Gastroesophageal sphincter (tissue), 4 donors: Measurements from ENCODE around the gene ZNF333. TPM values are rescaled to one million over a fixed set of nuclear protein-coding genes. Genes with fewer than 3 reads are reported as not detected.
"Not testable (repeated sequence)": the region's sequence is repeated elsewhere in the genome, so short reads cannot be mapped to it uniquely, and the experiment has no call there.

Source experiments
- ATAC-seq: fragments of 150-250 bp; one replicate; pipeline ENCODE4 v1.9.1; 2016; ENCODE audit warnings: mild to moderate bottlenecking, moderate library complexity
- H3K27ac ChIP-seq, 4 donors: fragments of 200-600 bp; sonication (generic) in 3 of 4; 1 replicate in 3 of 4; 2 replicates in 1 of 4; pipeline ENCODE4 v1.5.1; 2016 to 2019
- H3K27me3 ChIP-seq: fragments of 200-600 bp; sonication (generic); one replicate; pipeline ENCODE4 v1.5.1; 2019
- H3K36me3 ChIP-seq, 2 donors: fragments of 200-600 bp; sonication (generic); one replicate each; pipeline ENCODE4 v1.5.1; 2019; ENCODE audit warnings: control low read depth in 1 of 2
- H3K4me1 ChIP-seq, 3 donors: fragments of 200-600 bp; sonication (generic); 1 replicate in 2 of 3; 2 replicates in 1 of 3; pipeline ENCODE4 v1.5.1; 2016 to 2019; ENCODE audit warnings: control low read depth in 2 of 3
- H3K4me3 ChIP-seq, 2 donors: fragments of 200-600 bp; sonication (generic); one replicate each; pipeline ENCODE4 v1.5.1; 2019; ENCODE audit warnings: mild to moderate bottlenecking in 1 of 2, moderate library complexity in 1 of 2
- H3K9me3 ChIP-seq, 3 donors: fragments of 200-600 bp; sonication (generic); one replicate each; pipeline ENCODE4 v1.5.1; 2017 to 2019; ENCODE audit warnings: control low read depth in 2 of 3
- EP300 ChIP-seq: sonication (generic); formaldehyde crosslinking; IDR thresholded peaks from one replicate; pipeline ENCODE4 v1.6.1; 2017; ENCODE audit warnings: antibody characterized with exemption, mild to moderate bottlenecking
- POLR2A ChIP-seq, 2 donors: fragments of 450-650 bp; IDR thresholded peaks; one replicate each; pipeline ENCODE4 v1.6.1; 2017; ENCODE audit warnings: antibody characterized with exemption in 2 of 2, mild to moderate bottlenecking in 2 of 2, moderate library complexity in 1 of 2
- POLR2AphosphoS5 ChIP-seq: sonication (generic); formaldehyde crosslinking; IDR thresholded peaks from one replicate; pipeline ENCODE4 v1.6.1; 2017; ENCODE audit warnings: antibody characterized with exemption
- WGBS, 2 donors: methylation state at CpG; one replicate each; pipeline ENCODE4 v1.1.5; 2018; ENCODE audit warnings: low coverage in 1 of 2; 5-methylcytosine and 5-hydroxymethylcytosine counted together
- total RNA-seq, 4 donors: library from RNA; depleted of rRNA; stranded (reverse); fragments of >200 nt; gene quantifications; one replicate each; pipeline ENCODE4 v1.1.0, GENCODE V29; 2016
- TF ChIP-seq, protein P1 (sequence below), 4 experiments: fragments of 200-600 bp in 2 of 4; fragments of 450-650 bp in 2 of 4; sonication (generic) in 1 of 4; IDR thresholded peaks; one replicate each; pipeline ENCODE4 v1.5.1; 2017 to 2019; ENCODE audit warnings: antibody characterized with exemption in 4 of 4, mild to moderate bottlenecking in 2 of 4, moderate library complexity in 2 of 4

ZNF333 gene
- total RNA-seq, 4 donors from 2014 or later = 22.6 to 35.6 (median 28.1) TPM

DNA sequence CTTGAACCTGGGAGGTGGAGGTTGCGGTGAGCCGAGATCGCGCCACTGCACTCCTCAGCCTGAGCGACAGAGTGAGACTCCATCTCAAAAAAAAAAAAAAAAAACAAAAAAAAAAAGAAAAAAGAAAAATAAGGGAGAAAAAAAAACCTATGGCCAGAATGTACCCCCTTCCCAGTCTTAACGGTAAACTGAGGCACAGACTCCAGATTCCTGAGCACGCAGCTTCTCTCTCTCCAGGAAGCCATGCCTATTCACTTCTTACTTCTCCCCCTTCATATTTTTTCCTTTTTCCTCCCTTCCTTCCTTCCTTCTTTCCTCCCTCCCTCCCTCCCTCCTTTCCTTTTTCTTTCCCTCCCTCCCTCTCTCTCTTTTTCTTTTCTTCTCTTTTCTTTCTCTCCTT lies 83.1 kb downstream of the ZNF333 start:
- Histone ChIP-seq H3K4me3 (no peak overlapping the region), H3K27me3 (peaks cover 72% of the 10 kb centered on the region), H3K27ac (no peak overlapping the region), H3K36me3 (no peaks in the 10 kb centered on the region), H3K4me1 (peaks cover 0 to 7% (median 0%) of the 10 kb centered on the region in 3 donors), H3K9me3 (no peaks in the 10 kb centered on the region)
- 89 to 96% methylated on average over 4 to 5 of the region's 7 CpGs for WGBS, 2 donors
- no peak for ATAC-seq
- TF ChIP-seq, protein P1, sequence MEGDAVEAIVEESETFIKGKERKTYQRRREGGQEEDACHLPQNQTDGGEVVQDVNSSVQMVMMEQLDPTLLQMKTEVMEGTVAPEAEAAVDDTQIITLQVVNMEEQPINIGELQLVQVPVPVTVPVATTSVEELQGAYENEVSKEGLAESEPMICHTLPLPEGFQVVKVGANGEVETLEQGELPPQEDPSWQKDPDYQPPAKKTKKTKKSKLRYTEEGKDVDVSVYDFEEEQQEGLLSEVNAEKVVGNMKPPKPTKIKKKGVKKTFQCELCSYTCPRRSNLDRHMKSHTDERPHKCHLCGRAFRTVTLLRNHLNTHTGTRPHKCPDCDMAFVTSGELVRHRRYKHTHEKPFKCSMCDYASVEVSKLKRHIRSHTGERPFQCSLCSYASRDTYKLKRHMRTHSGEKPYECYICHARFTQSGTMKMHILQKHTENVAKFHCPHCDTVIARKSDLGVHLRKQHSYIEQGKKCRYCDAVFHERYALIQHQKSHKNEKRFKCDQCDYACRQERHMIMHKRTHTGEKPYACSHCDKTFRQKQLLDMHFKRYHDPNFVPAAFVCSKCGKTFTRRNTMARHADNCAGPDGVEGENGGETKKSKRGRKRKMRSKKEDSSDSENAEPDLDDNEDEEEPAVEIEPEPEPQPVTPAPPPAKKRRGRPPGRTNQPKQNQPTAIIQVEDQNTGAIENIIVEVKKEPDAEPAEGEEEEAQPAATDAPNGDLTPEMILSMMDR (IDR thresholded peaks at IDR 0.05) = no peak

DNA sequence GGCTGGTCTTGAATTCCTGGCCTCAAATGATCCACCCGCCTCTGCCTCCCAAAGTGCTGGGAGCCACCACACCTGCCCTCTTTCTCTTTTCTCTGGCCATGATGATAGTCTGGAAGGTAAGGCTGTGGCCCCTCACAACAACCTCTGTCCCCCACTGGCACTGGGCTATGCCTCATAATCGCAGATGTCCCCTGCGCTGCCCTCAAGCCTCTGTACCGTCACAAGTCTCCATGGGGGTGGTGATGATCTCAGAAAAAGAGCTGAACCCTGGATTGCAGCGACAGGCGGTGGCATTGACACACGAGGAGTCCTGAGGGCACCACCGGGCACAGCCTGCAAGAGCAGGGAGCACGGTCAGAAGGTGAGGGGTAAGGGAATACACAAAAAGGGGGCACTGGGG lies 83.9 kb downstream of the ZNF333 start:
- not testable (repeated sequence) for ATAC-seq, H3K36me3 ChIP-seq, H3K4me1 ChIP-seq, H3K27ac ChIP-seq, H3K9me3 ChIP-seq, H3K4me3 ChIP-seq
- peaks cover 71% of the 10 kb centered on the region for H3K27me3 ChIP-seq
- WGBS, 2 donors = 49 to 100% methylated on average over 2 to 3 of the region's 9 CpGs

DNA sequence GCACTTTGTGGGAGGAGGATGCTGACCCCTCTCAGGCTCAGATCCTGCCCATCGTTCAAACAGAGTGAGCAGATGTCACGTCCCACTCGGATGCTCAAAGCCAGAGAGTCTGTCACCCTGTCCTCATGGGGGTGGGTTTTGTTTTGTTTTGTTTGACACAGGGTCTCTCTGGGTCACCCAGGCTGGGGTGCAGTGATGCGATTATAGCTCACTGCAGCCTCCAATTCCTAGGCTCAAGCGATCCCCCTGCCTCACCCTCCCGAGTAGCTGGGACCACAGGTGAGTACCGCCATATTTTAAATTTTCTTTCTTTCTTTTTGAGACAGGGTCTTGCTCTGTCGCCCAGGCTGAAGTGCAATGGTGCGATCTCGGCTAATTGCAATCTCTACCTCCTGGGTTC lies 84.5 kb downstream of the ZNF333 start:
- Histone ChIP-seq H3K9me3 (no peaks in the 10 kb centered on the region), H3K36me3 (no peaks in the 10 kb centered on the region), H3K27me3 (peaks cover 75% of the 10 kb centered on the region), H3K4me1 (peaks cover 0 to 7% (median 0%) of the 10 kb centered on the region in 3 donors), H3K4me3 (no peak overlapping the region), H3K27ac (no peak overlapping the region)
- TF ChIP-seq EP300 = no peak
- no peak for TF ChIP-seq POLR2A (IDR thresholded peaks at IDR 0.05)
- TF ChIP-seq, protein P1 (IDR thresholded peaks at IDR 0.05) = no peak
- TF ChIP-seq POLR2AphosphoS5 = no peak
- ATAC-seq = no peak
- WGBS, 2 donors = 77% methylated on average over 9 of the region's 10 CpGs; no CpG with 5 or more reads in 1 of the 2 donors

DNA sequence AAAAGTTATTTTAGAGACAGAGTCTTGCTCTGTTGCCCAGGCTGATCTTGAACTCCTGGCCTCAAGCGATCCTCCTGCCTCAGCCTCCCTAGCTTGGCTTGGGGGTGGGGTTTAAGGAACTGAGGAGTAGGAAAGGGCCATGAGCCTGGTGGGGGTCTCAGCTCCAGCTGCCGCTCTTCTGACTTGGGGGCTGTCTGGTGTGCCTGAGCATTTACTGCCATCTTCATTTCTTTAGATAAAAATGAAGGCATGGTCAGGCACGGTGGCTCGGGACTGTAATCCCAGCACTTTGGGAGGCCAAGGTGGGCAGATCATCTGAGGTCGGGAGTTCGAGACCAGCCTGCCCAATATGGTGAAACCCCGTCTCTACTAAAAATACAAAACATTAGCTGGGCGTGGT lies 85.5 kb downstream of the ZNF333 start:
- H3K4me1 ChIP-seq, H3K9me3 ChIP-seq, ATAC-seq, H3K27ac ChIP-seq, H3K4me3 ChIP-seq, H3K36me3 ChIP-seq: not testable (repeated sequence)
- WGBS, 2 donors = 100% methylated on average over 1 to 2 of the region's 8 CpGs
- H3K27me3 ChIP-seq = peaks cover 78% of the 10 kb centered on the region

DNA sequence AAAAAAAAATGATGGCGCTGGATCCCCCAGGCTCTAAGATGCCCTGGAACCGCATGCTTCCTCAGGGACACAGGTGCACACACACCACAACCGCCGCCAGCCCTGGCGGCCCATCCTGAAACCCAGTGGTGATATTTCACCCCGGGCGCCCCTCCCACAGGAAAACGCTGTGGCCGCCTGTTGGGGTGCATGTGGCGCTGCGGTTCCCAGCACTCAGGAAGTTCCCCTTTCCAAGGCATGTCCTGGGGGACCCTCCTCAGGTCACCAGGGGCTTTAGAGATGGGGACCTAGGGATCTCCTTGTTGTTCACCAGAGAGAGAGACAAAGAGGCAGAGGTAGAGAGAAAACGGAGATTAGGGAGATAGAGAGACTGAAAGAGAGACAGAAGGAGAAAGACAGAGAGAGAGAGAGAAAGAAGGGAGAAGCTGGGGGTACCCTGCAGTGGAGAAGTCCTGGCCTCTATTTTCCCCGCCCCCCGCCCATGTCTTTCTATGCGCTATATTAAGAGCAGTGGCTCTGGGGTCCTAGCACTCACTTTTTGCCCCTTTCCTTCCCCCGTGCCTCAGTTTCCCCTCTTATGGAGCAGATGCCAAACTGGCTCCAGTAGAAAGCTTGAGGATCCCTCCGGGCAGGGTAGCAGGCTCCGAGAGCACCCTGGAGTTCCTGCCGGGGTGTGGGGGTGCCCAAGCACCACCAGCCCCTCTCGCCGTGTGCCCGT lies 86.2 kb downstream of the ZNF333 start:
- H3K27me3 ChIP-seq = peaks cover 83% of the 10 kb centered on the region
- no peaks in the 10 kb centered on the region for H3K9me3 ChIP-seq
- H3K4me3 ChIP-seq = peak overlapping the region in 1 of 2 donors; percentile 28
- no peak for ATAC-seq
- peaks cover 0 to 7% (median 0%) of the 10 kb centered on the region in 3 donors for H3K4me1 ChIP-seq
- no peaks in the 10 kb centered on the region for H3K36me3 ChIP-seq
- TF ChIP-seq POLR2A (IDR thresholded peaks at IDR 0.05) = no peak
- H3K27ac ChIP-seq = no peak overlapping the region
- WGBS, 2 donors = 2 to 18% methylated on average over 13 to 14 of the region's 22 CpGs

DNA sequence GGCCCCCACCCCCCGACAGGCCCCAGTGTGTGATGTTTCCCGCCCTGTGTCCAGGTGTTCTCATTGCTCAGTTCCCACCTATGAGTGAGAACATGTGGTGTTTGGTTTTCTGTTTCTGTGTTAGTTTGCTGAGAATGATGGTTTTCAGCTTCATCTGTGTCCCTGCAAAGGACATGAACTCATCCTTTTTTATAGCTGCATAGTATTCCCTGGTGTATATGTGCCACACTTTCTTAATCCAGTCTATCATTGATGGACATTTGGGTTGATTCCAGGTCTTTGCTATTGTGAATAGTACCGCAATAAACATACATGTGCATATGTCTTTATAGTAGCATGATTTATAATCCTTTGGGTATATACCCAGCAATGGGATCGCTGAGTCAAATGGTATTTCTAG lies 87.8 kb downstream of the ZNF333 start:
- not testable (repeated sequence) for ATAC-seq

DNA sequence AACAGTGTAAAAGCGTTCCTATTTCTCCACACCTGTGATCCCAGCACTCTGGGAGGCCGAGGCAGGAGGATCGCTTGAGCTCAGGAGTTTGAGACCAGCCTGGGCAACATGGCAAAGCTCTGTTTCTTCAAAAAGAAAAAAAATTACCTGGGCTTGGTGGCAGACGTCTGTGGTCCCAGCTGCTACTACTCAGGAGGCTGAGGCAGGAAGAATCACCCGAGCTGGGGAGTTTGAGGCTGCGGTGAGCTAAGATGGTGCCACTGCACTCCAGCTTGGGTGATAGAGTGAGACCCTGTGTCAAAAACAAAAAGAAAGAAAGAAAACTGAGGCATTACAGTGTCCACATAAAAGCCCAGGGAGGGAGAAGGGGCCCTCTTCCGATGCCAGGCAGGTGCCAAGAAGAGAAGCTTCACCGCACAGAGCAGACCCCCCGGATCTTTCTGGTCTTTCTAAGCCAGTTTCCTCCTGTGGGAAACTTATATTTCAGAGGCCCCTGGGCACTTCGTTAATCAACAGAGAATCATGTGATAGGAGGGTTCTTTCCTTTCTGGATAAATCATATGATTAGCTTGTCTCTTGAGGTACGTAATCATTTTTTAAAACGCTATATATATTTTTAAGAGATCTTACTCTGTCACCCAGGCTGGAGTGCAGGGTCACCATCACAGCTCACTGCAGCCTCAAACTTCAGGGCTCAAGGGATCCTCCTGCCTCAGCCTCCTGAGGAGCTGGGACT lies 88.4 kb downstream of the ZNF333 start, which contains the start of gene ADGRE2:
TSS of gene ADGRE2 (minus strand) at position 451 of the 736 bp plus-strand sequence. CDS start 1,804 bp downstream, outside the sequence.
- 61 to 80% methylated on average over 1 to 7 of the region's 12 CpGs for WGBS, 2 donors
- H3K4me3 ChIP-seq = not testable (repeated sequence)
- peaks cover 68% of the 10 kb centered on the region for H3K27me3 ChIP-seq

More for the DNA sequence above, 87.8 kb downstream of the ZNF333 start:
- not testable (repeated sequence) for H3K27ac ChIP-seq, H3K4me1 ChIP-seq, H3K36me3 ChIP-seq, H3K9me3 ChIP-seq, H3K4me3 ChIP-seq
- H3K27me3 ChIP-seq = peaks cover 72% of the 10 kb centered on the region
- WGBS, 2 donors = 89 to 100% methylated on average over 2 to 4 of the region's 4 CpGs

More for the DNA sequence above, 88.4 kb downstream of the ZNF333 start, which contains the start of gene ADGRE2:
- H3K27ac ChIP-seq, H3K4me1 ChIP-seq, ATAC-seq, H3K36me3 ChIP-seq, H3K9me3 ChIP-seq: not testable (repeated sequence)
